ENCODE data around the gene DGUOK. TPM values are rescaled to one million over a fixed set of nuclear protein-coding genes. Genes with fewer than 3 reads are reported as not detected.

The DGUOK gene
- total RNA-seq, 1 experiment from 2014 or later = 100 TPM

- intact Hi-C loops (cut with micrococcal nuclease) = loop anchor here (5.0 kb wide), 1 partner anchor 298 kb away; no protein-coding TSS in a partner anchor
- CTCF ChIA-PET = no interaction called here
- Histone ChIP-seq H3K9ac (ENCODE audit: low read length) (peak overlapping the region; percentile 70), H3K36me3 (ENCODE audit: control insufficient read depth in 1 of 2, insufficient read depth in 2 of 2, low read length in 2 of 2) (no peaks in the 10 kb centered on the region), H3K27me3 (ENCODE audit: insufficient read depth, low read length) (no peaks in the 10 kb centered on the region), H2AFZ (ENCODE audit: low read depth, low read length, poor library complexity, severe bottlenecking) (no peak overlapping the region), H3K27ac (ENCODE audit: low read depth, low read length) (no peak overlapping the region), H4K20me1 (ENCODE audit: insufficient read depth) (no peaks in the 10 kb centered on the region), H3K9me2 (ENCODE audit: insufficient read depth) (no peaks in the 10 kb centered on the region), H3K79me2 (ENCODE audit: insufficient read depth, low read length) (peaks cover 2% of the 10 kb centered on the region), H3K4me3 (replicated peaks in 1 of 2; ENCODE audit: low read depth in 1 of 2, low read length in 2 of 2) (peak overlapping the region; percentile 50 to 68), H3K4me1 (ENCODE audit: control insufficient read depth in 1 of 2, insufficient read depth in 2 of 2, low read length in 2 of 2) (peaks cover 35 to 52% of the 10 kb centered on the region in 2 experiments), H3K4me2 (ENCODE audit: low read length) (peak overlapping the region; percentile 96), H3K9me3 (ENCODE audit: control insufficient read depth in 1 of 2, insufficient read depth in 1 of 2, low read depth in 1 of 2, low read length in 2 of 2) (no peaks in the 10 kb centered on the region)
- TF ChIP-seq EZH2 (IDR thresholded peaks at IDR 0.05) = no peak
- no peak for TF ChIP-seq ZFX (IDR thresholded peaks at IDR 0.05)
- TF ChIP-seq FOSL1 (IDR thresholded peaks at IDR 0.05; ENCODE audit: low read depth) = no peak
- no peak for TF ChIP-seq ZNF274 (IDR thresholded peaks at IDR 0.05; ENCODE audit: low read depth, low read length)
- TF ChIP-seq, protein P1, sequence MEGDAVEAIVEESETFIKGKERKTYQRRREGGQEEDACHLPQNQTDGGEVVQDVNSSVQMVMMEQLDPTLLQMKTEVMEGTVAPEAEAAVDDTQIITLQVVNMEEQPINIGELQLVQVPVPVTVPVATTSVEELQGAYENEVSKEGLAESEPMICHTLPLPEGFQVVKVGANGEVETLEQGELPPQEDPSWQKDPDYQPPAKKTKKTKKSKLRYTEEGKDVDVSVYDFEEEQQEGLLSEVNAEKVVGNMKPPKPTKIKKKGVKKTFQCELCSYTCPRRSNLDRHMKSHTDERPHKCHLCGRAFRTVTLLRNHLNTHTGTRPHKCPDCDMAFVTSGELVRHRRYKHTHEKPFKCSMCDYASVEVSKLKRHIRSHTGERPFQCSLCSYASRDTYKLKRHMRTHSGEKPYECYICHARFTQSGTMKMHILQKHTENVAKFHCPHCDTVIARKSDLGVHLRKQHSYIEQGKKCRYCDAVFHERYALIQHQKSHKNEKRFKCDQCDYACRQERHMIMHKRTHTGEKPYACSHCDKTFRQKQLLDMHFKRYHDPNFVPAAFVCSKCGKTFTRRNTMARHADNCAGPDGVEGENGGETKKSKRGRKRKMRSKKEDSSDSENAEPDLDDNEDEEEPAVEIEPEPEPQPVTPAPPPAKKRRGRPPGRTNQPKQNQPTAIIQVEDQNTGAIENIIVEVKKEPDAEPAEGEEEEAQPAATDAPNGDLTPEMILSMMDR (IDR thresholded peaks at IDR 0.05 in 2 of 3, conservative IDR thresholded peaks at IDR 0.05 in 1 of 3; ENCODE audit: borderline replicate concordance in 1 of 3, insufficient read depth in 1 of 3, low read depth in 2 of 3, low read length in 2 of 3) = no peak
- no peak for TF ChIP-seq SRF (IDR thresholded peaks at IDR 0.05; ENCODE audit: low read depth)
- TF ChIP-seq POLR2AphosphoS5 (IDR thresholded peaks at IDR 0.05; ENCODE audit: low read depth, low read length) = no peak
- no peak for TF ChIP-seq YY1 (IDR thresholded peaks at IDR 0.05; ENCODE audit: extremely low read depth, insufficient replicate concordance, low read depth, low read length)
- TF ChIP-seq, protein P2, sequence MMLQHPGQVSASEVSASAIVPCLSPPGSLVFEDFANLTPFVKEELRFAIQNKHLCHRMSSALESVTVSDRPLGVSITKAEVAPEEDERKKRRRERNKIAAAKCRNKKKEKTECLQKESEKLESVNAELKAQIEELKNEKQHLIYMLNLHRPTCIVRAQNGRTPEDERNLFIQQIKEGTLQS (IDR thresholded peaks at IDR 0.05) = no peak
- no peak for TF ChIP-seq TCF7L2 (IDR thresholded peaks at IDR 0.05; ENCODE audit: borderline replicate concordance, extremely low read depth, insufficient read depth, insufficient read length)
- no peak for TF ChIP-seq ELF1 (IDR thresholded peaks at IDR 0.05; ENCODE audit: borderline replicate concordance, low read depth)
- TF ChIP-seq, protein P3, sequence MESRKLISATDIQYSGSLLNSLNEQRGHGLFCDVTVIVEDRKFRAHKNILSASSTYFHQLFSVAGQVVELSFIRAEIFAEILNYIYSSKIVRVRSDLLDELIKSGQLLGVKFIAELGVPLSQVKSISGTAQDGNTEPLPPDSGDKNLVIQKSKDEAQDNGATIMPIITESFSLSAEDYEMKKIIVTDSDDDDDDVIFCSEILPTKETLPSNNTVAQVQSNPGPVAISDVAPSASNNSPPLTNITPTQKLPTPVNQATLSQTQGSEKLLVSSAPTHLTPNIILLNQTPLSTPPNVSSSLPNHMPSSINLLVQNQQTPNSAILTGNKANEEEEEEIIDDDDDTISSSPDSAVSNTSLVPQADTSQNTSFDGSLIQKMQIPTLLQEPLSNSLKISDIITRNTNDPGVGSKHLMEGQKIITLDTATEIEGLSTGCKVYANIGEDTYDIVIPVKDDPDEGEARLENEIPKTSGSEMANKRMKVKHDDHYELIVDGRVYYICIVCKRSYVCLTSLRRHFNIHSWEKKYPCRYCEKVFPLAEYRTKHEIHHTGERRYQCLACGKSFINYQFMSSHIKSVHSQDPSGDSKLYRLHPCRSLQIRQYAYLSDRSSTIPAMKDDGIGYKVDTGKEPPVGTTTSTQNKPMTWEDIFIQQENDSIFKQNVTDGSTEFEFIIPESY (IDR thresholded peaks at IDR 0.05; ENCODE audit: extremely low read depth, insufficient replicate concordance, low read length) = no peak
- no peak for TF ChIP-seq POLR2A (IDR thresholded peaks at IDR 0.05; ENCODE audit: borderline replicate concordance, extremely low read depth, insufficient read depth, insufficient read length)
- no peak for TF ChIP-seq CEBPB (IDR thresholded peaks at IDR 0.05; ENCODE audit: low read depth)
- DNase-seq (ENCODE audit: low read depth, low spot score) (no peak), ATAC-seq (no peak)
- BruUV-seq (replicated peaks) = no TSS peak
- RAD21 ChIA-PET (ENCODE audit: low non-redundant PET in 1 of 2, low total read pairs in 2 of 2, uncharacterized antibody in 2 of 2, unreplicated experiment in 2 of 2) = no interaction called here
- POLR2A ChIA-PET = no interaction called here
Measured at GRCh38 chr2:73980566-73980965, 53.9 kb downstream of the DGUOK start.

Measured in HCT116 (cell line).